ENCODE measurements around the gene LRRK1.
A peak's percentile ranks its signal among the peaks of the same experiment; 100 is the strongest.

LRRK1 gene

DNA sequence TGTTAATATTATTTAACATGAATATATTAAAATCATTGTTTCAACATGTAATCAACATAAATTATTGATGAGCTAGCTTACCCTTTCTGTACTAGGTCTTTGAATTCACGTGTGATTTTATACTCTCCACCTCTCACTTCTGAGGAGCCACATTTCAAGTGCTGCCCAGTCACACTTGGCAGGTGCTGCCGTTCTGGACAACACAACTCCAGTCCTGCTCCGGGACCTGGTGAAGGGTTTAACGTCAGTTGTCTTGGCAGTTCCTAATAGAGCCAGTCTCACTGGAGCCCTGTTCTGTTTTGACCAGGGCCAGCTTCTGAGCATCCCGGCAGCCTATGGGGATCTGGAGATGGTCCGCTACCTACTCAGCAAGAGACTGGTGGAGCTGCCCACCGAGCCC lies 64.1 kb downstream of the LRRK1 start:
- no peak for DNase-seq

DNA sequence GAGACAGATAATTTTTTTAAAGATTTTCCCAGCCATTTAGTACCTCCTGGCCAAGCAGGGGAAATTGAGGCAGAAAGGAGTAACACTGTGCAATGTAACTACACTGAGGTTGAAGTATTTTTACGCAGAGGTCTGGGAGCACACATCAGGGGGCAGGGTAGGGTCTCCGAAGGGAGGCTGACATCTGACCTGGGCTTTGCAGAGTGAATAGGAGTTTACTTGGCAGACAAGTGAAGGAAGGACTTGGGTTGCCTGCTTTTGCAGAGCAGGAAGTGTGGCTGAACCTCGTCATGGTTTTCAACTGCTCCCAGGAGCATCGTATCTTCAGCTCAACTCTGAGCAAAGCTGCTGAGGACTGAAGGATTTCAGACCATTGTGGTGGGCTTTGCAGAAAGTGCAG lies 66.2 kb downstream of the LRRK1 start:
- no peak for DNase-seq

DNA sequence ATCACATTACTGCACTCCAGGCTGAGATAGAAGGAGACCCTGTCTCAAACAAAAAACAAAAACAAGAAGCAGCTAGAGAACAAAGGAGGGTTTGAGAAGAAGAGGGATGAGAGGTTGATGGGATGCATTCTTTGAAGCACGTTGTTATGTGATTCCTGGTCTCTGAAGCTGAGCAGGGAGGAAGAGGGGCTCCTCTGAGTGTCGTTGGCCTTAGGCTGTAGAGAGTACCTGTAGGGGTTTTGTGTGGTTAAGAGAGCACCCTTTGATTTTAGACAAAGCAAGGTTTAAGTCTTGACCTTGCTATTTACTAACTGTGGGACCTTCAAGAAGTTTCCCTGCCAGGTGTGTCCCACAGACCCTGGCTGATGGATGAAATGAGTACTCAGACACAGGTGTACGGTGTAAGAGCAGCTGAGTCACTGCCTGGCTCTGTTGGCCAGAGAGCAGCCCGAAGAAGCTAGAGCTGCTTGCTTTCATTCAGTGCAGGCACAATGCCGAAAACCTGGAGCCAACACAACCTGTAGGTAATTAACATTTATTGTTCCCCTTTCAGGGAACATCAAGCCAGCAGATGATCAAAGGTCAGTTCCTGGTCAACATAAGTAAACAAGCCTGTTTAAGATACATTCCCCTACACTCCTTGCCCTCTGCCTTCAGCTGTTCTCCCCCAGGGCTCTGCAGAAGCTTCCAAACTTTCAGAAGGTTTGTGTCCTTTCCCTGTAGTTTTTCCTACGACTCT lies 67.2 kb downstream of the LRRK1 start:
- no peak for DNase-seq

DNA sequence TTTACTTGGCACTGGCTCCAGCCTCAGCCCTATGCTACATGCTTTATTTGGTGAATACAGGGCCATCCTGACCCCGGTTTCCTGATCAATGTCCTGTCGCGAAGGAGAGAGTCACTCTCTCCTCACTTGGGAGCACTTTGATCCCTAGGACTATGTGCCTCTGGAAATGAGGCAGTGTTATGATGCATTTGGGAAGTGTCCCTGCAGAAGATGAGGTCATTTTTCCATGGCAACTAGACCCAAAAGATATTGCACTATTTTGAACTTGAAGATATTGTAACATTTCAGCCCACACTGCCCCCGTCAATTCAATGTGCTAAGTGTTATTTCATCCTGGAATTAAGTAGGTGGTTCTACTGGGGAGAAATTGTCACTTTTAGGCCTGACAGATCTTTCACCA lies 68.0 kb downstream of the LRRK1 start:
- DNase-seq = no peak

DNA sequence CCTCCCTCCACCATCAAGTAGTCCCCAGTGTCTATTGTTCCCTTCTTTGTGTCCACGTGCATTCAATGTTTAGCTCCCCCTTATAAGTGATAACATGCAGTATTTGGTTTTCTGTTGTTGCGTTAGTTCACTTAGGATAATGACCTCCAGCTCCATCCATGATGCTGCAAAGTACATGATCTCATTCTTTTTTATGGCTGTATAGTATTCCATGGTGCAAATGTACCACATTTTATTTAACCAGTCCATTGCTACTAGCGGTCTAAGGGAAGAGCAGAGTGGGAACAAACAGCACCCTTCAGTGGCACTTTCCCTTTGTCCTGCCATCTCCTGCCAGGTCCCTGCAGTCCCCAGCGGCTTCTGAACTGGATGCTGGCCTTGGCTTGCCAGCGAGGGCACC lies 69.1 kb downstream of the LRRK1 start:
- no peak for DNase-seq

DNA sequence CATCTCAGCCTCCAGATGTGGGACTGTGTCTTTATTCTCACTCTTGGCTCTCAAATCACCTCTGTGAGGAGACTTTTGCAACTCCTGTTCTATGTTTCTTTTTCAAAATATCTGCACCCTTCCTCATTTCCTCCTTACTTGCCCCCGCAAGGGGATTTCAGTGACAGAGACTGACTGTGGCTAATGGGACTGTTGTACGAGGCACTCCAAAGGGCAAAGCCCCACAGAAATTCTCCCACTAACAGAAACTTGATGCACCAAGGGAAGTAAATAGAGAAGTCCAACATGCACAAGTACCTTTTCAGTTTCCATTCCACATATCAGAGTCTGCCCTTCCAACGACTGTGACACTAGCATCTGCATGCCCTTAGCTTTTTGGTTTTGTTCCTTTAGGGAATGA lies 69.7 kb downstream of the LRRK1 start:
- no peak for DNase-seq

DNA sequence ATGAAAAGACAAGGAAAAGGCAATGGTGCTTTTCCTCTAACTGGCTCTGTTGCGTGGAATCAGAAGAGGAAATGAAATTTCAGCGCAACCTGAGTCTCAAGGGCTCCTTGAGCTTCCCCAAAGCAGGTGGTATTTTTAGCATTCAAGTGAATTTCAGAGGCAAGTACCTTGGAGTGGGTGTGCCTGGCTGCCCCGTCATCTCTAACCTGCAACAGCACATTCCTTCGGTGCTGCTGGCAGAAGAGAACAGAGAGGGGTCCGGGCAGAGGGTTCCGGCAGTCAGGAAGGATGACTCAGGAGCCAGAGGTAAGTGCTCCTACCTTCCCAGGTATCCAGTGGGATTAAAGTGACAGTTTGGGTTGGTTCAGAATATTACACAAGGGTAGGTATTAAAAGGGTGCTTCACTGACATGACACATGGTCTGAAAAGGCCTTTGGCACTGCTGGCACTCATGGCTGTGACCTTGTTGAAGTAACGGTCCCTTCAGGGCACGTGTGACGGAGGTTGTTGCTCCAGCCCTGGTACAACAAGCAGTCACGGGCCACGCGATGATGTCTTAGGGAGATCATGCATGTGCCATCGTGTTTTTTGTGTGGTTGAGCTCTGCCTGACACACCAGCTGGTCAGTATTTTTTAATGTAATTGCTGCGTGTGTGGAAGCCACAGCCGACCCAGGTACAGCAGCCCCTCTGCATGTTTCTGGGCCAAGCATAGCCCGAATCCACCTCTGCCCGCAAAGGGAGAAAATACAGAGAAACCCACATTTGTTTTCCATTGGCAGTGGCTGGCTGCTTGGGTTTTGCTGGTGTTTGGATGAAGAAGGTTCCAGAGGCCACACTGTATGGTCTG lies 75.7 kb downstream of the LRRK1 start:
- DNase-seq = no peak

DNA sequence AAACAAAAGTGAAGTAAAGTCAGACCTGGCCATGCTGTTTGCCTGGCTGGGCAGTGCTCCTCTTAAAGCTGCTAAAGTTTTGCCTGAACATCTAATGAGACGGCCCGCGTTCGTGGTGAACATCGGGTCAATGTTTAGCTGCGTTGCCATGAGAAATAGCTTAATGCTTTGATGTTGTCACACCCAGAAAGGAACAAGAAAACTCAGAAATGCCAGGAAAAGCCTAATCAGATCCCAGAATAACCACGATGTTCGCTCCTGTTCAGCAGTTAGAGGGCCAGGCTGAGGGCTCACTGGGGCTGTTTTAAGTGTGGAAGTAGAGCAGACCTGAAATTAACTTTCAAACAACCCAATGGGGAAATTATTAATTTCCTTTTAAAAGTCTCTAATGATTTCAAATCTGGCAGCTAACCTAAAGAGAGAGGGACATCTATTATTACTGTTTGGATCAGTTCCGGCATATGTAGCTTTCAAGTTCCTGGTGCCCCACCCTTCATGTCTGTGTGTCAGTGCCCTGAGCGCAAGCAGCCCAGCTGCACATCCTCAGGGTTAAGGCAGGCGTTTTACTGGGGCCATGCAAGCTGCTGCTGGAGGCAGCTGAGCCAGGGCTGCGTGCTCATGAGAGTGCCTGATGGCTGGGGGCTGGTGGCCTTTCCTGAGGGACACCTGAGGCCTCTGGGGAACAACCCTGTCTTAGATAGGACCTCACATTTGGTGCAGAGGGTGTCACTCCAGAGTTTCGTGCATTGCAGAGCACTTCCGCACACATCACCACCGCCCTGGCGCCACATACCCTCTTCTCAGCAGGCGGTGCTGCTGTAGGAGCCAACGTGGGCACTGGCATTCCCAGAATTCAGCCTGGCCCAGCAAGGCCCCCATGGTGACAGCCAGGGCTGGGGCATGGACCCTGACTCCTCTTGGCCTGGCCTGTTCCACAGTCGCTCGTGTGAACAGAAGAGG lies 76.6 kb downstream of the LRRK1 start:
- DNase-seq = no peak

DNA sequence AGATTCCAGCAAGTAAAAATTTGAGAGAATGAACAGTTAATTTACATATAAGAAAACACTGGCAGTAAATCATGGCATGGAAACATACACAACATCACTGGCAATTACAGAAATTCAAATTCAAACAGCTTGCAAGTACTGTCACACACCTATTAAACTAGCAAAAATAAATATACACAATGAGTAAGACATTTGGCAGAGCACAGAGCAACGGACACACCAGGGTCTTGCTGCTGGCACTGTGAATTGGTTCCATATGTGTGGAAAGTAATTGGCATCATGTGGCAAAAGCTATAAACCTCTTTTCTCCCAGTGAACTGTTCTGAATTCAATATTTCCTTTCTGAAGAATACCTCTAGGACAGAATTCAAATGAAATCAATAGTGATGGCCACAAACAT lies 78.3 kb downstream of the LRRK1 start:
- no peak for DNase-seq

DNA sequence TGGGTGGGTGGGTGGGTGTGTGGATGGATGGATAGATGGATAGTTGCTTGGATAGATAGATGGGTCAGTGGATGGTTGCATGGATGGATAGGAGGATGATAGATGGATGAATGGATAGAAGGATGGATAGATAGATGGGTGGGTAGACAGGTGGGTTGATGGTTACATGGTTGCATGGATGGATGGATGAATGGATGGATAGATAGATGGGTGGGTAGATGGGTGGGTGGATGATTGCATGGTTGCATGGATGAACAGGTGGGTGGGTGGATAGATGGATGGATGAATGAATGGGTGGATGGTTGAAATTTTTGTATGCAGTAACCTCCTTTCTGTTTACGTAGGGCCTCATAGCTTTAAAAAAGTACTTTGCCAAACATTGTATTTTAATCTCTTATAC lies 79.5 kb downstream of the LRRK1 start:
- DNase-seq = no peak

DNA sequence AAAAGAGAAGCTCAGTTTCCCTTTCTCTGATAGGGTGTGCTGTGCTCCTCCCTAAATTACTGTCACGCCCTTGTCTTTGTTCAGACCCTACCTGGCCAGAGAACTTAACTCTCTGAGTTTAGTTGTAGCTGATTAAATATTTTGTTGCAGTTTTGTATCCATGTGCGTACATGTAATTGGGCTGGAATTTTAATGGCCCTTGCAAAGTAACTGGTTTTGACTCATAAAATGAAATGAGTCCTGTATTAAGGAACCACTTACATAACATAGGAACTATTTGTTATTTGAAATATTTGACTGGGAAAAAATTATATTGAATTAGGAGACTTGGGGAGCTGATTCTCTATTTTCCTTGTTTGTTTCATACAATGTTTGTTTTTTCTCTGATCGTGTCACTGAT lies 80.2 kb downstream of the LRRK1 start:
- DNase-seq = no peak

DNA sequence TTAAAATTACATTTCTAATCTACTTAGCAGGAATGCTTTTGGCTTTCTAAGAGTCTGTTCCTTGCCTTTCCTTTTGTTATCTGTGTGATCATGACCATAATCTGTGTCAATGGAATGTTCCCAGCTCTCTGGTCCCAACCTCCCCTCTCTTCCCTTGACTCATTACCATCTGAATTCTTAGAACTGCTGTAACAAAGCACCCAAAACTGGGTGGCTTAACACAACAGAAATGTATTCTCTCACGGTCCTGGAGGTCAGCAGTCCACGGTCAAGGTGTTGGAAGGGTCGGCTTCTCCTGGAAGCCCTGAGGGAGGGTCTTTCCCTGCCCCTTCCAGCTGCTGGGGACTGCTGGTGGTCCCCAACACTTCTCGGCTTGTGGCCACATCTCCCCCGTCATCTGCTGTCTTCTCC lies 81.1 kb downstream of the LRRK1 start:
- no peak for DNase-seq

DNA sequence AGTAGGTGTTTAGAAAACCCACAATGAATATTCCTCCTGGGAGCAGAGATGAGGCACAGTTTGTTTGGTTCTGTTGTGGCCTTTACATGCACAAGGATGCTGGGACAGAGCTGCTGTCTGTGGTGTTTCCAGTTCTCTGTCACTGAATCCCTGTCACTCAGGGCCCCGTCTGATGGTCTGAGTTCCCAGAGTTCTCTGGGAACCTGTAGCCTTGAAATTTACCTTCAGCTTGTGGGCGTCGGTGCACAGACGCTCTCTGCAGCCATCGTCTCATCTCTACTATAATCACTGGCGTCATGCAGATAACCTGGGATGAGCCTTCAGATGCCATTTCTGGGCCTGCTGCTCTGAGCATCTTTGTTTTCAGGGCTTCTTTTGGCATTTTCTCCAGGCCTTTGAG lies 81.9 kb downstream of the LRRK1 start:
- DNase-seq = no peak

DNA sequence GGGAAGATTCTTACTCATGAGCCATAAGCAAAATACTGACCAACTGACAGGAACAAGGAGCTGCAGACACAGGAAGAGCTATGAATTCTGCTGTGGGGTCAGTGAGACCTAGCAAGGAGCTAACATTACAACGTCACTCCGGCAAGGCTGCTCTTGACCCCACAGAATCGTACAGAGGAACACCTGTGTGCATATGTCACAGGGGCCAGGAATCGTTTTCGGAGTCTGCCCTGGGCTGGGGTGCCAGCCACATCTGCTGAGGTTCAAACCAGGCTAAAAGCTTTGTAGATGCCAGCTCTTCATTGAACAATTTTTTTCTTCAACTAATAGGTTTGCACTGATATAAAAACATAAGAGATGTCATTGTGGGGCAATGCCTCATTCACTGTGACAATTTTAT lies 82.6 kb downstream of the LRRK1 start:
- DNase-seq = no peak

DNA sequence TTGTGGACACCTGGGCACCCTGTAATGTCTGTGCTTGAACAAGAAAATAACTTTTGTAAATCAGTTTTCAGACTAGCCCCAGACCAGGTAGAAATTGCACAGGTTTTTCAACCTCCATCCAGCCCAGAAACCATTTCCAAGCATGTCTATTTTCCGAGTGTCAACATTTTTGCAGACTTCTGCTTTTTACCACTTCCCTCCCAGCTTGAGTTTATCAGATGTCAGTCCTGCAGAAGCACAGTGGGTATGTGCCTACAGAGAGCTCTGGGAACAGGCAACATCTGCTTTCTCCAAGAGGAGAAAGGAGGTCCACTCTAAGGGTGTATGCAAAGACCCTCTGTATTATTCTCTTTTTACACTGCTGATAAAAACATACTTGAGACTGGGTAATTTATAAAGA lies 83.9 kb downstream of the LRRK1 start:
- DNase-seq = no peak

DNA sequence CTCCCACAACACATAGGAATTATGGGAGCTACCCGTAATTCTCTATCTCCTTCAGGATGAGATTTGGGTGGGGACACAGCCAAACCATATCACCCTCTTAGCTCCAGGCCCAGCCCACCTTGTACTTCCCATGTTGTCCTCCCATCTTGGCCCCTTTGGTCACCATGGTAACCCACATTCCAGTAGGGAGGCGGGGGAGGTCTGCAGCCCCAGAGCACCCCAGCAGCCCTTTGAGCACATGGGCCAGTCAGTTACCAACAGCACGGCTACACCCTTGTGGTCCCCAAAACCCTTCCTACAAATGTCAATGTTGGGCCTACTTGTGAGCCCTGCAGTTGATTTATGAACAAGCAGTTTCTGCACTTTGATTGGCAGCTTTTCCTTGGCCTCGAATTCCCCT lies 84.5 kb downstream of the LRRK1 start:
- DNase-seq = no peak

DNA sequence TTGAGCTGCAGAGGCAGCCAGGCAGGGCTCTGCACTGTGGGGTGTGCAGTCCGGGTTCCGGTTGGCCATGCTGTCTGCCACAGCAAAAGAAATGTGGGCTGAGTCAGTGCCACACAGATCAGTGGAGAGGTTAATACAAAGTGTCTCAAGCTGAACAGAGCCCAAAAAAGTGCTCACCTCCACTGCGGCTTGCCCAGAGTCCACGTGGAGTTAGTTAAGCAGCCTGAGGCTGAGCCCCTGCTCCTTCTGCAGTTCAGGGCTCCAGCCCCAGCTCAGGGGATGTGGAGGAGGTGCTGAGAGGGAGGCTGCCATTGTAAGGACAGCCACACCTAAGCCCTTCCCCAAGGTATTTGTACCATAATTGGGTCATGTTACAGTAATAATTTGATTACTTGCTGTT lies 85.3 kb downstream of the LRRK1 start:
- no peak for DNase-seq

DNA sequence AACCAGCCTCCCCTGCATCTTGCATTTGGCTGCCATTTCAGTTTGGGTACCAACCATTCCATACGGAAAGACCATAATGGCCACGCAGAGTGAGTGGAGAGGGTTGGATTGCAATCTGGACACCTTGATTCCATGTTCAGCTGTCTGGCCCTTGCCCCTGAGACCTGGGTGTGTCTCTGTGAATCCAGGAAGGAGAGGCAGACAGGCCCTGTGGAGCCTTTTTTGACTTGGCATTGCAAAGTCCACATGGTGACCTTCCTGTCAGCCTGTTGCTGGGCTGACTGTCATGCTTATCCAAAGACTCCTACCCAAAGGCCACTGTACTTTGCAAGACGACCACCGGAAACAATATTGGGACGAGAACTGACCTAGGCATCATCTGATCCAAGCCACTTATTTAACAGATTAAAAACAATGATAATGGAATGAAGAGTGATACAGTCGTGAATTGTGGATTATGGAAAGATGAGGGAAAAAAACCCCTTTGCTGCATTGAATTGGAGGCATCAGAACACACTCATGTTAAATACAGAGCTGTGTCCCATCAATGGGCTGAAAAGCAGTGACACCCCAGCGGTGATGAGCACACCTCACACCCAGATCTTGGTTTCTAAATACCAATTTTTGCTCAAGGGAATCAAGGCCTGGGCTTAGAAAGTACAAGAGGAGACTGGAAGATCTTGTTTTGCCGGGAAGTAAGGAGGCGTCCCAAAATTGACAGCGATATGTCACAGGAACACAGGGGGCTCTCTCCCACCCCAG lies 86.0 kb downstream of the LRRK1 start:
- DNase-seq = no peak

DNA sequence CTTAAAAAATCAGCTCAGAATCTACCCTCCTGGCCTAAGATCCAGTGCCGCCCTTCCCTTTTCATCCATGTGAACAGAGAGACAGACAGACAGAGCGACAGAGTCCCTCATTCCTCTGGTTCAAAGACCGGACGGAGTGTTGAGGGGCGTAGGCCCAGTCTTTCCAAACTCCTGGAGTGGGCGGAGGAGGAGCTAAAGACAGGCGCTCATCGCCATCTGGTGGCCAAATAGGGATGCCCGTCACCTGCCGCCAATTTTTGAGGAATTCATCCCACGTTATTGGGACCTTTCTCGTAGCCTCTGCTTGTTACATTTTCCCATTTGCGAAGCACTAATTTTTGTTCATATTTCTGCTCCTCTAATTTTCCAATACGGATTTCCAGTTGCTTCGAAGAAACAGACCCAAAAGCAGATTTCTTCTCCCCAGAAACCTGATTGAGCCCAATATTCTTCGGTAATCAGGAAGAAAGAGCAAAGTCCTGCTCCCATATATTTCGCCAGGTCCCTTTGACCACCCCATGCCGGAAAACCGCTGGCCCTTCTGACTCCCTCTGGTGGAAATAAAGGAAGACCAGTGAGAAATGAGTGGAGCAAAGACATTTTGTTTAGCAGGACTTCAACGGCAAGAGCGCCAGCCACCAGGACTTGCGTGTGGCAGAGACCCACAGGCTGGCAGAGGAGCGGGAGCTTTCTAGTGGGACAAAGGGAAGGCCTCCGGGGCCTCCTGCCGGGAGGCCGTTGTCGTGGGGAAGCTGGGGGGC lies 88.0 kb downstream of the LRRK1 start:
- DNase-seq = peak; percentile 76

DNA sequence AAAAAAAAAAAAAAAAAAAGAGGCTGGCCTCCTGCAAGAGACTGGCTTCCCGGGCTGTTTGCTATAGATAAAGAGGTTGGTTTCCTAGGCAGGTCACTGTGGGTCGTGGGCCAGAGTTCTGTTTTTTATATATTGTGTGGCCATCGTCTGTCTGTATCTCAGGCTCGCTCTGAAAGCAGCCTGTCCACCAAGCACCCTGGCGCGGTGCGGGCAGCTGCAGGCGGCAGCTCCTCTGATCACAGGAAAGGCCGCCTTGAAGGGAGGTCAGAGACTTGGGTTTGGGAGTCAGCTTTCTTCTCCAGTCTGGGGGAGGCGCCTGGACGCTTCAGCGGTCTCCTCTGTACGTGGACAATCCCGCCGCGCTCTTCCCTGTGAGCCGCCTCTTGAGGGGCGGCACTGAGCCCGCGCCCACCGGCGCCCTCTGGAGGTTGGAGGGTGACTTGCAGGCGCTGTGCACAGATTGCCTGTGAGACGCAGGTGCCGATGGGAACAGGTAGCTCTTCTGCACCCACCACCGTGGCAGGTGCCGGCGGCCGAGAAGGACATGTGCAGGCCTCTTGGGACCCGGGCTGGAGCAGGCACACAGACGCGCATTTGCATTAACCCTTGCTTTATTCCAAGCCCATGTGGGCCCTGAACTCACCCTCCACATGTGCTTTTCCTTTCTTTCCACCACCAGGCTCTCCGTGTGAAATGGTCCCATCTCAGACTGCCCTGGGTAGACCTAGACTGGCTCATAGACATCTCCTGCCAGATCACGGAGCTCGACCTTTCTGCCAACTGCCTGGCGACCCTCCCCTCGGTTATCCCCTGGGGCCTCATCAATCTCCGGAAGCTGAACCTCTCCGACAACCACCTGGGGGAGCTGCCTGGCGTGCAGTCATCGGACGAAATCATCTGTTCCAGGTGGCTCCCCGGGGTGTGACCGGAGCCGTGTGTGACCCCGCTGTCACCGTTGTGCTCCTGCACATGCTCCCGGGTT lies 89.3 kb downstream of the LRRK1 start:
- DNase-seq = peak; percentile 90

DNA sequence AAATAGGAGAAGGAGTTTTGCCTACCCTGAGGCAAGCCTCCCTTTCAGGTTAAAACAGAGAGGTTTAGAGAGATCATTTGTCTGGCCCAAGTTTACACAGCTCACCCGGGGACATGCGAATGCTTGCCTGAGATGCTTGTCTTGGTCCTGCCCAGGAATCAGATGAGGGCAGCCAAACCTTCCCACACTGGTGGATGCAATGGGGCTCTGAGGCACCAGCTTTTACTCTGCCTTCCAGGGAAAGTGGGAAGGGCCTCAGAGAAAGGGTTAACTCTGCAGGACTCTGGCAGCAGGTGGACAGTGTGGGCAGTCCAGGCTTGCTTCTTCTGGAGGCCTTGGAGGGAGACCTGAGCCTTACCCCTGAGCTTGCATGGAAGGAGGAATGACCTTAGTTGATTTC lies 90.0 kb downstream of the LRRK1 start:
- DNase-seq = no peak

All from activated CD4-positive, alpha-beta T cell treated with anti-CD3 and anti-CD28 coated beads, Interleukin-2, Interleukin-6, amounts not matched to agents 100 ng/mL and 50 ng/mL, durations not matched to agents 16 hours and 8 hours (primary cell).